H1 (cell line): Measurements from ENCODE around the gene CCBE1. TPM values are rescaled to one million over a fixed set of nuclear protein-coding genes. Genes with fewer than 3 reads are reported as not detected.

Source experiments
- CTCF ChIA-PET: fragments of 300-600 bp; sonication (Branson Sonifier 250); formaldehyde crosslinking; loops from one replicate; lab custom pipeline; 2021; ENCODE audit not compliant: partially characterized antibody; lab: Charles Lee
- POLR2A ChIA-PET: fragments of 300-600 bp; sonication (Branson Sonifier 250); formaldehyde crosslinking; loops from one replicate; lab custom pipeline; 2021; ENCODE audit warnings: inconsistent platforms; ENCODE audit not compliant: partially characterized antibody; lab: Charles Lee
- DNase-seq, 2 experiments: peaks; one replicate each; pipeline versions ENCODE4 v3.0.0 to v3.0.0-alpha.2; 2010 to 2022; ENCODE audit warnings: low spot score in 2 of 2, low read depth in 1 of 2, mixed read lengths in 1 of 2
- FAIRE-seq: peaks from 2 replicates; lab custom pipeline; 2011; peaks lifted over from hg19 to GRCh38; lab: Jason Lieb, UNC
- H2AFZ ChIP-seq: 2 replicates; pipeline ENCODE4 v1.8.1; 2012; ENCODE audit warnings: low read length, inconsistent platforms
- H2AK5ac ChIP-seq: 2 replicates; pipeline ENCODE4 v1.6.1; 2013; ENCODE audit warnings: low read depth, low read length
- H2BK120ac ChIP-seq: replicated peaks from 2 replicates; pipeline ENCODE3; 2013; ENCODE audit warnings: low read depth, low read length, inconsistent platforms
- H2BK12ac ChIP-seq: 2 replicates; pipeline ENCODE4 v1.6.1; 2013; ENCODE audit warnings: low read depth, low read length
- H2BK15ac ChIP-seq: 2 replicates; pipeline ENCODE4 v1.6.1; 2013; ENCODE audit warnings: low read length
- H2BK20ac ChIP-seq: 2 replicates; pipeline ENCODE4 v1.6.1; 2013; ENCODE audit warnings: low read length
- H2BK5ac ChIP-seq: 2 replicates; pipeline ENCODE4 v1.6.1; 2013; ENCODE audit warnings: low read depth, low read length
- H3K14ac ChIP-seq: 2 replicates; pipeline ENCODE4 v1.6.1; 2013; ENCODE audit warnings: inconsistent platforms; ENCODE audit not compliant: insufficient read length
- H3K18ac ChIP-seq: 2 replicates; pipeline ENCODE4 v1.6.1; 2013; ENCODE audit warnings: low read length; ENCODE audit errors: extremely low read depth
- H3K23ac ChIP-seq: 2 replicates; pipeline ENCODE4 v1.6.1; 2013; ENCODE audit warnings: inconsistent platforms; ENCODE audit not compliant: insufficient read length
- H3K23me2 ChIP-seq: 2 replicates; pipeline ENCODE4 v1.6.1; 2013; ENCODE audit warnings: low read depth, low read length
- H3K27ac ChIP-seq: 2 replicates; pipeline ENCODE4 v1.6.1; 2011; ENCODE audit warnings: low read depth, low read length, inconsistent platforms
- H3K27me3 ChIP-seq, 4 experiments: replicated peaks in 1 of 4; 1 replicate in 1 of 4; 2 replicates in 3 of 4; pipeline versions ENCODE4 v1.6.1 to v1.8.1; 2011 to 2013; ENCODE audit warnings: low read length in 3 of 4, mild to moderate bottlenecking in 3 of 4, inconsistent platforms in 2 of 4, mixed read lengths in 2 of 4, moderate library complexity in 1 of 4; ENCODE audit not compliant: control insufficient read depth in 3 of 4, insufficient read depth in 3 of 4; ENCODE audit errors: extremely low read depth in 1 of 4
- H3K36me3 ChIP-seq, 4 experiments: 2 replicates each; pipeline versions ENCODE4 v1.6.1 to v1.8.1; 2011 to 2013; ENCODE audit warnings: mild to moderate bottlenecking in 4 of 4, low read length in 3 of 4, moderate library complexity in 2 of 4, control low read depth in 1 of 4, inconsistent platforms in 1 of 4; ENCODE audit not compliant: insufficient read depth in 4 of 4, control insufficient read depth in 2 of 4
- H3K4ac ChIP-seq: replicated peaks from 2 replicates; pipeline ENCODE3; 2013; ENCODE audit warnings: low read length, low read depth, mixed read lengths, inconsistent platforms; ENCODE audit not compliant: insufficient read length
- H3K4me1 ChIP-seq, 4 experiments: replicated peaks in 1 of 4; 1 replicate in 1 of 4; 2 replicates in 3 of 4; pipeline versions ENCODE4 v1.6.1 to v1.8.1; 2011 to 2013; ENCODE audit warnings: low read length in 3 of 4, inconsistent platforms in 2 of 4, mixed read lengths in 1 of 4; ENCODE audit not compliant: insufficient read depth in 4 of 4, control insufficient read depth in 3 of 4
- H3K4me2 ChIP-seq, 2 experiments: 2 replicates each; pipeline versions ENCODE4 v1.6.1 to v1.8.1; 2011 to 2013; ENCODE audit warnings: low read depth in 2 of 2, low read length in 2 of 2, control low read depth in 1 of 2, inconsistent platforms in 1 of 2, mild to moderate bottlenecking in 1 of 2; ENCODE audit not compliant: insufficient read depth in 1 of 2
- H3K4me3 ChIP-seq, 4 experiments: fragments of 200-600, 300-600 bp in 1 of 4; sonication (generic), shearing (Covaris generic), sonication (Bioruptor Twin) in 1 of 4; 2 replicates each; pipeline versions ENCODE4 v1.5.1 to v1.8.1; 2011 to 2016; ENCODE audit warnings: low read length in 4 of 4, low read depth in 3 of 4, control low read depth in 2 of 4, inconsistent platforms in 2 of 4, mild to moderate bottlenecking in 2 of 4, mixed read lengths in 1 of 4, moderate library complexity in 1 of 4; ENCODE audit not compliant: insufficient read depth in 2 of 4; ENCODE audit errors: extremely low read depth in 1 of 4
- H3K56ac ChIP-seq: replicated peaks from 2 replicates; pipeline ENCODE3; 2013; ENCODE audit warnings: low read depth, mild to moderate bottlenecking, mixed read lengths, low read length, inconsistent platforms; ENCODE audit not compliant: insufficient read length
- H3K79me1 ChIP-seq: 2 replicates; pipeline ENCODE4 v1.6.1; 2013; ENCODE audit warnings: low read depth, low read length, control low read depth
- H3K79me2 ChIP-seq, 2 experiments: 2 replicates each; pipeline versions ENCODE4 v1.6.1 to v1.8.1; 2012 to 2013; ENCODE audit warnings: low read length in 2 of 2, mild to moderate bottlenecking in 2 of 2, inconsistent platforms in 1 of 2; ENCODE audit not compliant: insufficient read depth in 2 of 2, control insufficient read depth in 1 of 2
- H3K9ac ChIP-seq, 4 experiments: replicated peaks in 1 of 4; 1 replicate in 1 of 4; 2 replicates in 3 of 4; pipeline versions ENCODE4 v1.6.1 to v1.8.1; 2011 to 2013; ENCODE audit warnings: low read depth in 3 of 4, low read length in 3 of 4, control low read depth in 2 of 4, mild to moderate bottlenecking in 2 of 4, moderate library complexity in 2 of 4, inconsistent platforms in 1 of 4; ENCODE audit errors: extremely low read depth in 1 of 4
- H3K9me3 ChIP-seq, 2 experiments: 2 replicates each; pipeline versions ENCODE4 v1.6.1 to v1.8.1; 2012 to 2013; ENCODE audit warnings: mild to moderate bottlenecking in 2 of 2, moderate library complexity in 2 of 2, control low read depth in 1 of 2, inconsistent platforms in 1 of 2, low read depth in 1 of 2, low read length in 1 of 2, mixed read lengths in 1 of 2; ENCODE audit not compliant: insufficient read depth in 2 of 2
- H4K20me1 ChIP-seq, 2 experiments: replicated peaks in 1 of 2; 2 replicates each; pipeline versions ENCODE3 to v1.8.1; 2011 to 2013; ENCODE audit warnings: inconsistent platforms in 2 of 2, low read length in 2 of 2, mild to moderate bottlenecking in 1 of 2; ENCODE audit not compliant: insufficient read depth in 2 of 2, control insufficient read depth in 1 of 2
- H4K5ac ChIP-seq: 2 replicates; pipeline ENCODE4 v1.6.1; 2013; ENCODE audit warnings: low read length, low read depth, mixed read lengths, inconsistent platforms; ENCODE audit not compliant: insufficient read length
- H4K8ac ChIP-seq: 2 replicates; pipeline ENCODE4 v1.8.0; 2013; ENCODE audit warnings: mild to moderate bottlenecking, moderate library complexity, low read length, inconsistent platforms; ENCODE audit not compliant: insufficient read depth; ENCODE audit errors: extremely low read depth
- H4K91ac ChIP-seq: replicated peaks from 2 replicates; pipeline ENCODE3; 2013; ENCODE audit warnings: low read length, mixed read lengths, inconsistent platforms; ENCODE audit not compliant: insufficient read length
- CHD2 ChIP-seq: IDR thresholded peaks from 2 replicates; pipeline ENCODE4 v1.6.1; 2012; ENCODE audit warnings: low read length, improper control_type of control experiment
- EGR1 ChIP-seq: IDR thresholded peaks from 2 replicates; pipeline ENCODE4 v1.6.1; 2011; ENCODE audit warnings: low read depth, low read length, borderline replicate concordance
- HDAC2 ChIP-seq, 2 experiments: fragments of 300-600 bp in 1 of 2; sonication (generic) in 1 of 2; IDR thresholded peaks; 2 replicates each; pipeline ENCODE4 v1.6.1; 2011 to 2012; ENCODE audit warnings: low read depth in 2 of 2, low read length in 2 of 2, mild to moderate bottlenecking in 2 of 2, moderate library complexity in 2 of 2, borderline replicate concordance in 1 of 2, inconsistent platforms in 1 of 2
- JUN ChIP-seq: IDR thresholded peaks from 2 replicates; pipeline ENCODE4 v1.6.1; 2011; ENCODE audit warnings: low read depth, mild to moderate bottlenecking, improper control_type of control experiment, low read length
- PHF8 ChIP-seq: fragments of 200-600 bp; sonication (generic); conservative IDR thresholded peaks from 2 replicates; pipeline ENCODE4 v1.7.1; 2012; ENCODE audit warnings: low read depth, mild to moderate bottlenecking, inconsistent platforms, low read length, moderate library complexity
- RFX5 ChIP-seq: IDR thresholded peaks from 2 replicates; pipeline ENCODE4 v1.6.1; 2011; ENCODE audit warnings: low read depth, low read length, improper control_type of control experiment, borderline replicate concordance
- SP1 ChIP-seq: IDR thresholded peaks from 2 replicates; pipeline ENCODE4 v1.6.1; 2011; ENCODE audit warnings: low read depth, low read length
- SP2 ChIP-seq: IDR thresholded peaks from 2 replicates; pipeline ENCODE4 v1.6.1; 2012; ENCODE audit warnings: mild to moderate bottlenecking, low read length, inconsistent platforms
- TAF7 ChIP-seq: optimal IDR thresholded peaks from 2 replicates; pipeline ENCODE3; 2011; ENCODE audit warnings: low read depth, mild to moderate bottlenecking, inconsistent platforms, low read length, moderate library complexity, borderline replicate concordance
- ZNF274 ChIP-seq: IDR thresholded peaks from 2 replicates; pipeline ENCODE4 v1.7.0; 2012; ENCODE audit warnings: low read length, borderline replicate concordance; ENCODE audit errors: extremely low read depth
- whole genome bisulfite sequencing, 2 experiments: shearing (Covaris generic) in 1 of 2; methylation state at CpG; one replicate each; pipeline versions ENCODE4 v1.1.6 to v1.1.7; 2013 to 2015; ENCODE audit warnings: low lambda C conversion rate in 2 of 2, mixed read lengths in 2 of 2, inconsistent platforms in 1 of 2, low coverage in 1 of 2, missing lambda C conversion rate in 1 of 2; ENCODE audit not compliant: insufficient replicate concordance in 2 of 2, insufficient coverage in 1 of 2, insufficient read length in 1 of 2; ENCODE audit errors: extremely low coverage in 1 of 2, missing lambda C conversion rate in 1 of 2; 5-methylcytosine and 5-hydroxymethylcytosine counted together
- polyA plus RNA-seq, 7 experiments: library from polyadenylated mRNA; depleted of rRNA in 3 of 7; stranded (reverse) in 5 of 7; unstranded in 2 of 7; fragments of >200 nt in 5 of 7; fragments of 200-250 nt in 2 of 7; gene quantifications; 1 replicate in 5 of 7; 2 replicates in 1 of 7; 4 replicates in 1 of 7; pipeline versions ENCODE4 v1.2.1 to v1.2.3, GENCODE V29; 2011 to 2013; ENCODE audit warnings: missing spikeins in 2 of 7, mixed read lengths in 2 of 7
- total RNA-seq: library from RNA; stranded (reverse); fragmentation: NEBNext Ultra II Directional; extraction: Animal tissue kit (Norgen Biotek cat#: 25700); gene quantifications from 2 replicates; pipeline ENCODE4 v1.2.1, GENCODE V29; 2021
- TF ChIP-seq, protein P1 (sequence below): IDR thresholded peaks from 2 replicates; pipeline ENCODE4 v1.6.1; 2011; ENCODE audit warnings: low read length, improper control_type of control experiment
- TF ChIP-seq, protein P2 (sequence below): IDR thresholded peaks from 2 replicates; pipeline ENCODE4 v1.6.1; 2012; ENCODE audit warnings: inconsistent platforms

Gene CCBE1
- total and polyA plus RNA-seq, 2 of the 8 experiments (the other 6 are each of a cell fraction or from before 2014, with no cell fraction given) = 2.1 to 2.6 TPM

DNA sequence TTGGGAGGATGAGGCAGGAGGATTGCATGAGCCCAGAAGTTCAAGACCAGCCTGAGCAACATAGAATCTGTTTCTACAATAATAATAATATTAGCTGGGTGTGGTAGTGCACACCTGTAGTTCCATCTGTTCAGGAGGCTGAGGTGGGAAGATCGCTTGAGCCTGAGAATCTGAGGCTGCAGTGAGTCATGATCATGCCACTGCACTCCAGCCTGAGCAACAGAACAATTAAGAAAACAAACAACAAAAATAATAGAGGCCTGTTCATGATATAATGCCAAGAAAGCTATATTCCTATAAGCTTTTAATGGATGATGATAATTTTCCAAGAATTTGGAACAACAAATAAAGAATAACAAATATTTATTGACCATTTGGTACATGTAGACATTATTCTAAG, 6.9 kb upstream of the CCBE1 start:
- H3K27me3 ChIP-seq = no peaks in the 10 kb centered on the region
- no peak overlapping the region for H3K4me3 ChIP-seq
- no peaks in the 10 kb centered on the region for H3K79me1 ChIP-seq
- DNase-seq (no peak), FAIRE-seq (no peak)
- H4K8ac ChIP-seq = no peak overlapping the region
- no peak overlapping the region for H2BK12ac ChIP-seq
- no peaks in the 10 kb centered on the region for H3K79me2 ChIP-seq
- H2BK120ac ChIP-seq = no peak overlapping the region
- H4K91ac ChIP-seq = no peak overlapping the region
- no peak overlapping the region for H2BK15ac ChIP-seq
- H3K23me2 ChIP-seq = no peaks in the 10 kb centered on the region
- H3K23ac ChIP-seq = no peak overlapping the region
- no peak overlapping the region for H2AK5ac ChIP-seq
- H3K56ac ChIP-seq = no peak overlapping the region
- WGBS, 2 experiments = 92% methylated on average over 1 of the region's 1 CpG; no CpG with 5 or more reads in 1 of the 2 experiments
- H2BK20ac ChIP-seq = no peak overlapping the region
- no peak overlapping the region for H4K5ac ChIP-seq
- no peak overlapping the region for H3K4ac ChIP-seq
- H3K9ac ChIP-seq = no peak overlapping the region
- no peaks in the 10 kb centered on the region for H3K9me3 ChIP-seq
- POLR2A ChIA-PET = no interaction called here
- H3K4me2 ChIP-seq = no peak overlapping the region
- H3K36me3 ChIP-seq = no peaks in the 10 kb centered on the region
- no peak overlapping the region for H3K27ac ChIP-seq
- H2BK5ac ChIP-seq = no peak overlapping the region
- H3K18ac ChIP-seq = no peak overlapping the region
- CTCF ChIA-PET = interaction anchor here (1.3 kb wide), 1 partner anchor 14 kb away, joined by 4 read pairs; no protein-coding TSS in a partner anchor
- no peaks in the 10 kb centered on the region for H4K20me1 ChIP-seq
- peaks cover 3 to 16% (median 10%) of the 10 kb centered on the region in 4 experiments; a peak in 5 of 7 replicates for H3K4me1 ChIP-seq
- no peak overlapping the region for H3K14ac ChIP-seq
- H2AFZ ChIP-seq = no peak overlapping the region
- TF ChIP-seq, protein P1, sequence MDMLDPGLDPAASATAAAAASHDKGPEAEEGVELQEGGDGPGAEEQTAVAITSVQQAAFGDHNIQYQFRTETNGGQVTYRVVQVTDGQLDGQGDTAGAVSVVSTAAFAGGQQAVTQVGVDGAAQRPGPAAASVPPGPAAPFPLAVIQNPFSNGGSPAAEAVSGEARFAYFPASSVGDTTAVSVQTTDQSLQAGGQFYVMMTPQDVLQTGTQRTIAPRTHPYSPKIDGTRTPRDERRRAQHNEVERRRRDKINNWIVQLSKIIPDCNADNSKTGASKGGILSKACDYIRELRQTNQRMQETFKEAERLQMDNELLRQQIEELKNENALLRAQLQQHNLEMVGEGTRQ = no peak
- no peak for TF ChIP-seq EGR1
- no peak for TF ChIP-seq JUN
- no peak for TF ChIP-seq HDAC2 (IDR thresholded peaks at IDR 0.05; ENCODE audit: borderline replicate concordance in 1 of 2, low read depth in 2 of 2, low read length in 2 of 2)
- no peak for TF ChIP-seq SP1
- TF ChIP-seq PHF8 = no peak
- no peak for TF ChIP-seq TAF7
- no peak for TF ChIP-seq CHD2
- TF ChIP-seq ZNF274 = no peak
- TF ChIP-seq, protein P2, sequence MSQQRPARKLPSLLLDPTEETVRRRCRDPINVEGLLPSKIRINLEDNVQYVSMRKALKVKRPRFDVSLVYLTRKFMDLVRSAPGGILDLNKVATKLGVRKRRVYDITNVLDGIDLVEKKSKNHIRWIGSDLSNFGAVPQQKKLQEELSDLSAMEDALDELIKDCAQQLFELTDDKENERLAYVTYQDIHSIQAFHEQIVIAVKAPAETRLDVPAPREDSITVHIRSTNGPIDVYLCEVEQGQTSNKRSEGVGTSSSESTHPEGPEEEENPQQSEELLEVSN = no peak
- no peak for TF ChIP-seq SP2
- no peak for TF ChIP-seq RFX5
